Measurements from ENCODE around the gene SYCE1. TPM values are rescaled to one million over a fixed set of nuclear protein-coding genes. Genes with fewer than 3 reads are reported as not detected.

SYCE1 gene
- total and polyA plus RNA-seq, 2 experiments from 2014 or later, result 0.53 TPM; not detected in 1

DNA sequence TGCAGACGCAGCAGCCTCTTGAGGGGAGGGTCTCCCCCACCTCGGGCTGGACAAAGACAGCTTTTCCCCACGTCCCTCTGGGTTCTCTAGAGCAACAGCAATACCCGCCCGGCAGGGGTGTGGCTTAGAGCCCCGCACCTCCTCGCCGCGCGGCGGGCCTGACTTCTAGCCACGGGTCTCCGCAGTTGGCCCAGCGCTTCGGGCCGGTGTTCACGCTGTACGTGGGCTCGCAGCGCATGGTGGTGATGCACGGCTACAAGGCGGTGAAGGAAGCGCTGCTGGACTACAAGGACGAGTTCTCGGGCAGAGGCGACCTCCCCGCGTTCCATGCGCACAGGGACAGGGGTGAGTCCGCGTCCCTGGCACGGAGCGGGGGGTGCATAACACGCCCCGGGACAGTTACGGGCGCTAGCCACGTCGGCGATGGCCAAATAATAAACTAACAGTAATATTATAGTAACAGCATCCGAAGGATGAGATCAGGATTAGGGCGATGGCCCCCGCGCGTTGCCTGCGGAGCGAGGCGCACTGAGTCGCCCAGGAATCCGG, 37.0 kb downstream of the SYCE1 start:
- no peaks in the 10 kb centered on the region for H3K9me2 ChIP-seq (ENCODE audit: insufficient read depth)
- Mint-ChIP-seq H3K27me3 (ENCODE audit: insufficient read depth, low read depth, poor library complexity) (peaks cover 78% of the 10 kb centered on the region), H3K9me3 (peaks cover 45% of the 10 kb centered on the region), H3K4me3 (peak overlapping the region; percentile 73), H3K4me1 (peaks cover 7% of the 10 kb centered on the region; the same call in 2 of the 3 replicates), H3K27ac (no peak overlapping the region), H3K36me3 (ENCODE audit: low read depth) (peaks cover 3% of the 10 kb centered on the region; the same call in 2 of the 3 replicates)
- no peaks in the 10 kb centered on the region; the same call in 1 of the 2 replicates for H3K4me1 ChIP-seq (ENCODE audit: insufficient read depth)
- TF ChIP-seq ZNF114 (CRISPR knock-in tag; IDR thresholded peaks at IDR 0.05), result no peak
- no peak for TF ChIP-seq EZH2phosphoT487 (IDR thresholded peaks at IDR 0.05; ENCODE audit: unreplicated experiment)
- TF ChIP-seq, protein P1, sequence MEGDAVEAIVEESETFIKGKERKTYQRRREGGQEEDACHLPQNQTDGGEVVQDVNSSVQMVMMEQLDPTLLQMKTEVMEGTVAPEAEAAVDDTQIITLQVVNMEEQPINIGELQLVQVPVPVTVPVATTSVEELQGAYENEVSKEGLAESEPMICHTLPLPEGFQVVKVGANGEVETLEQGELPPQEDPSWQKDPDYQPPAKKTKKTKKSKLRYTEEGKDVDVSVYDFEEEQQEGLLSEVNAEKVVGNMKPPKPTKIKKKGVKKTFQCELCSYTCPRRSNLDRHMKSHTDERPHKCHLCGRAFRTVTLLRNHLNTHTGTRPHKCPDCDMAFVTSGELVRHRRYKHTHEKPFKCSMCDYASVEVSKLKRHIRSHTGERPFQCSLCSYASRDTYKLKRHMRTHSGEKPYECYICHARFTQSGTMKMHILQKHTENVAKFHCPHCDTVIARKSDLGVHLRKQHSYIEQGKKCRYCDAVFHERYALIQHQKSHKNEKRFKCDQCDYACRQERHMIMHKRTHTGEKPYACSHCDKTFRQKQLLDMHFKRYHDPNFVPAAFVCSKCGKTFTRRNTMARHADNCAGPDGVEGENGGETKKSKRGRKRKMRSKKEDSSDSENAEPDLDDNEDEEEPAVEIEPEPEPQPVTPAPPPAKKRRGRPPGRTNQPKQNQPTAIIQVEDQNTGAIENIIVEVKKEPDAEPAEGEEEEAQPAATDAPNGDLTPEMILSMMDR (conservative IDR thresholded peaks at IDR 0.05; ENCODE audit: low read depth in 2 of 2), result no peak
- TF ChIP-seq REST (IDR thresholded peaks at IDR 0.05; ENCODE audit: unreplicated experiment), result no peak
- no peak for TF ChIP-seq STAT1 (IDR thresholded peaks at IDR 0.05; ENCODE audit: unreplicated experiment)
- TF ChIP-seq ZNF331 (CRISPR knock-in tag; IDR thresholded peaks at IDR 0.05; ENCODE audit: low read depth), result no peak
- no peak for TF ChIP-seq NANOG (IDR thresholded peaks at IDR 0.05; ENCODE audit: borderline replicate concordance)
- peak overlapping the region; percentile 72; the same call in 1 of the 2 replicates for H2AFZ ChIP-seq
- DNase-seq (ENCODE audit: low spot score) (peak; percentile 32), ATAC-seq (peak; percentile 41)
- H3K4me3 ChIP-seq, result peak overlapping the region; percentile 57
- H3K4me2 ChIP-seq, result peak overlapping the region; percentile 78
- no peaks in the 10 kb centered on the region for H3K79me2 ChIP-seq (replicated peaks; ENCODE audit: insufficient read depth)
- no peaks in the 10 kb centered on the region for H3F3A ChIP-seq (replicated peaks; ENCODE audit: low read depth)
- H3K27me3 ChIP-seq (ENCODE audit: insufficient read depth), result peaks cover 95% of the 10 kb centered on the region
- H3K36me3 ChIP-seq (ENCODE audit: insufficient read depth), result no peaks in the 10 kb centered on the region
- H4K20me1 ChIP-seq (replicated peaks; ENCODE audit: insufficient read depth), result no peaks in the 10 kb centered on the region
- H3K27ac ChIP-seq (ENCODE audit: low read depth), result no peak overlapping the region

GRCh38 chr10:133527771-133528271, 37.6 kb downstream of the SYCE1 start:
- no peaks in the 10 kb centered on the region for H3K79me2 ChIP-seq (replicated peaks; ENCODE audit: insufficient read depth)
- H3K27ac ChIP-seq (ENCODE audit: low read depth), result no peak overlapping the region
- DNase-seq (ENCODE audit: low spot score), result peak; percentile 14
- H3K4me1 ChIP-seq (ENCODE audit: insufficient read depth), result no peaks in the 10 kb centered on the region; the same call in 1 of the 2 replicates
- Mint-ChIP-seq H3K36me3 (ENCODE audit: low read depth) (peaks cover 3% of the 10 kb centered on the region; the same call in 2 of the 3 replicates), H3K9me3 (peaks cover 50% of the 10 kb centered on the region), H3K27ac (no peak overlapping the region), H3K27me3 (ENCODE audit: insufficient read depth, low read depth, poor library complexity) (peaks cover 80% of the 10 kb centered on the region), H3K4me1 (peaks cover 7% of the 10 kb centered on the region; the same call in 2 of the 3 replicates), H3K4me3 (peak overlapping the region; percentile 73)
- H3K4me3 ChIP-seq, result peak overlapping the region; percentile 57
- no peaks in the 10 kb centered on the region for H4K20me1 ChIP-seq (replicated peaks; ENCODE audit: insufficient read depth)
- ATAC-seq, result peak; percentile 39
- peaks cover 100% of the 10 kb centered on the region for H3K27me3 ChIP-seq (ENCODE audit: insufficient read depth)
- H3K9me2 ChIP-seq (ENCODE audit: insufficient read depth), result no peaks in the 10 kb centered on the region
- peak overlapping the region; percentile 72; the same call in 1 of the 2 replicates for H2AFZ ChIP-seq
- no peaks in the 10 kb centered on the region for H3F3A ChIP-seq (replicated peaks; ENCODE audit: low read depth)
- peak overlapping the region; percentile 78 for H3K4me2 ChIP-seq
- peaks cover 4% of the 10 kb centered on the region; the same call in 1 of the 2 replicates for H3K36me3 ChIP-seq (ENCODE audit: insufficient read depth)
- TF ChIP-seq ZNF462 (CRISPR knock-in tag; IDR thresholded peaks at IDR 0.05), result no peak
- TF ChIP-seq EZH2 (IDR thresholded peaks at IDR 0.05; ENCODE audit: low read depth, unreplicated experiment), result peak; percentile 58

All from GM23338 (cell line).